GM10847 (cell line): ENCODE measurements around the gene PKD1.
A peak's percentile ranks its signal among the peaks of the same experiment; 100 is the strongest.

Experiments
- POLR2A ChIP-seq: IDR thresholded peaks from 2 replicates; pipeline ENCODE4 v1.6.1; 2011; ENCODE audit not compliant: insufficient read length; ENCODE audit errors: extremely low read depth

The PKD1 gene

GRCh38 chr16:2053897-2054296 is 81.8 kb downstream of the PKD1 start:
- TF ChIP-seq POLR2A: no peak

- TF ChIP-seq POLR2A: no peak
Observed at GRCh38 chr16:2053211-2053610, 82.5 kb downstream of the PKD1 start.

GRCh38 chr16:2048116-2048543 is 87.6 kb downstream of the PKD1 start:
- TF ChIP-seq POLR2A: no peak

- peak; percentile 76 for TF ChIP-seq POLR2A
Observed at GRCh38 chr16:2047330-2048115, 88.2 kb downstream of the PKD1 start, which contains the start of the genes NTHL1 and TSC2. NTHL1 (minus strand) TSS chr16:2047834; CDS start chr16:2047823, 11 bp downstream. TSC2 (plus strand) TSS chr16:2047985; CDS start chr16:2048616, 631 bp downstream.

GRCh38 chr16:2046893-2047329 is 88.8 kb downstream of the PKD1 start:
- TF ChIP-seq POLR2A: no peak

- no peak for TF ChIP-seq POLR2A
Observed at GRCh38 chr16:2045965-2046892, 89.5 kb downstream of the PKD1 start.

GRCh38 chr16:2044541-2044940 is 91.2 kb downstream of the PKD1 start:
- TF ChIP-seq POLR2A: no peak

GRCh38 chr16:2043667-2044451 is 91.8 kb downstream of the PKD1 start:
- TF ChIP-seq POLR2A: no peak

GRCh38 chr16:2042986-2043666 is 92.6 kb downstream of the PKD1 start:
- TF ChIP-seq POLR2A: no peak

GRCh38 chr16:2042171-2042985 is 93.3 kb downstream of the PKD1 start:
- TF ChIP-seq POLR2A: no peak

GRCh38 chr16:2040787-2041522 is 94.7 kb downstream of the PKD1 start:
- TF ChIP-seq POLR2A: no peak

GRCh38 chr16:2040041-2040786 is 95.5 kb downstream of the PKD1 start:
- TF ChIP-seq POLR2A: no peak
